Fibroblast of lung (primary cell): ENCODE data around the gene CTSZ. TPM values are rescaled to one million over a fixed set of nuclear protein-coding genes. Genes with fewer than 3 reads are reported as not detected.

Source experiments
- DNase-seq, 2 donors: peaks; one replicate each; pipeline versions ENCODE4 v3.0.0 to v3.0.0-alpha.2; 2010; ENCODE audit warnings: low read depth in 2 of 2
- H2AFZ ChIP-seq: 2 replicates; pipeline ENCODE4 v1.5.1; 2012; ENCODE audit warnings: low read length, control low read depth, inconsistent platforms
- H3K27ac ChIP-seq: 2 replicates; pipeline ENCODE4 v1.5.1; 2011; ENCODE audit warnings: low read length, control low read depth; ENCODE audit not compliant: insufficient read depth
- H3K27me3 ChIP-seq: 2 replicates; pipeline ENCODE4 v1.5.1; 2011; ENCODE audit warnings: mild to moderate bottlenecking, low read length; ENCODE audit not compliant: control insufficient read depth, insufficient read depth
- H3K36me3 ChIP-seq: 2 replicates; pipeline ENCODE4 v1.5.1; 2011; ENCODE audit warnings: low read length; ENCODE audit not compliant: control insufficient read depth, insufficient read depth
- H3K4me1 ChIP-seq: 2 replicates; pipeline ENCODE4 v1.5.1; 2011; ENCODE audit warnings: low read length; ENCODE audit not compliant: control insufficient read depth, insufficient read depth; ENCODE audit errors: extremely low read depth
- H3K4me2 ChIP-seq: 2 replicates; pipeline ENCODE4 v1.5.1; 2011; ENCODE audit warnings: low read length, control low read depth; ENCODE audit not compliant: insufficient read depth; ENCODE audit errors: extremely low read depth
- H3K4me3 ChIP-seq, 4 experiments: fragments of 200-600 bp in 1 of 4; sonication (generic) in 1 of 4; replicated peaks in 1 of 4; 2 replicates each; pipeline ENCODE4 v1.5.1; 2011 to 2016; ENCODE audit warnings: low read length in 4 of 4, low read depth in 3 of 4, mild to moderate bottlenecking in 3 of 4, control low read depth in 2 of 4, inconsistent platforms in 1 of 4, mixed read lengths in 1 of 4; ENCODE audit not compliant: insufficient read depth in 1 of 4; ENCODE audit errors: control extremely low read depth in 1 of 4
- H3K79me2 ChIP-seq: 2 replicates; pipeline ENCODE4 v1.5.1; 2012; ENCODE audit warnings: mild to moderate bottlenecking, low read length, inconsistent platforms; ENCODE audit not compliant: control insufficient read depth, insufficient read depth
- H3K9ac ChIP-seq: 2 replicates; pipeline ENCODE4 v1.5.1; 2011; ENCODE audit warnings: mild to moderate bottlenecking, low read length, control low read depth; ENCODE audit not compliant: insufficient read depth
- H3K9me3 ChIP-seq: 2 replicates; pipeline ENCODE4 v1.5.1; 2012; ENCODE audit warnings: low read depth, low read length; ENCODE audit not compliant: control insufficient read depth, insufficient read depth
- H4K20me1 ChIP-seq: 2 replicates; pipeline ENCODE4 v1.5.1; 2011; ENCODE audit warnings: low read length; ENCODE audit not compliant: control insufficient read depth, insufficient read depth; ENCODE audit errors: extremely low read depth
- EZH2 ChIP-seq: IDR thresholded peaks from 2 replicates; pipeline ENCODE4 v1.5.1; 2012; ENCODE audit warnings: low read length, control low read depth, mild to moderate bottlenecking; ENCODE audit errors: missing control alignments
- polyA plus RNA-seq, 2 donors: library from polyadenylated mRNA; depleted of rRNA in 1 of 2; stranded (reverse) in 1 of 2; unstranded in 1 of 2; fragments of >200 nt; gene quantifications; 2 replicates each; pipeline ENCODE4 v1.2.1, GENCODE V29; 2011 to 2012; ENCODE audit warnings: missing spikeins in 1 of 2
- total RNA-seq: library from RNA; depleted of rRNA; stranded (reverse); fragments of >200 nt; gene quantifications from 2 replicates; pipeline ENCODE4 v1.2.1, GENCODE V29; 2014
- TF ChIP-seq, protein P1 (sequence below), 2 donors: IDR thresholded peaks in 1 of 2; conservative IDR thresholded peaks in 1 of 2; 1 replicate in 1 of 2; 2 replicates in 1 of 2; pipeline ENCODE4 v1.5.1; 2011 to 2012; ENCODE audit warnings: low read length in 2 of 2, control low read depth in 1 of 2, inconsistent platforms in 1 of 2, low read depth in 1 of 2, mild to moderate bottlenecking in 1 of 2

The CTSZ gene
- total and polyA plus RNA-seq, 2 donors (not counting 1 experiment from before 2014, with no cell fraction given) = 201 to 250 TPM

- no peaks in the 10 kb centered on the region for H3K9me3 ChIP-seq
- H3K9ac ChIP-seq = no peak overlapping the region
- peak overlapping the region; percentile 89 for H3K27ac ChIP-seq
- H4K20me1 ChIP-seq = peaks cover 2% of the 10 kb centered on the region
- no peak for DNase-seq
- H3K4me3 ChIP-seq = peak overlapping the region; percentile 66 to 87 (median 80)
- H3K4me1 ChIP-seq = peaks cover 10% of the 10 kb centered on the region
- no peaks in the 10 kb centered on the region for H3K27me3 ChIP-seq
- peaks cover 46% of the 10 kb centered on the region for H3K79me2 ChIP-seq
- TF ChIP-seq EZH2 = no peak
- TF ChIP-seq, protein P1, sequence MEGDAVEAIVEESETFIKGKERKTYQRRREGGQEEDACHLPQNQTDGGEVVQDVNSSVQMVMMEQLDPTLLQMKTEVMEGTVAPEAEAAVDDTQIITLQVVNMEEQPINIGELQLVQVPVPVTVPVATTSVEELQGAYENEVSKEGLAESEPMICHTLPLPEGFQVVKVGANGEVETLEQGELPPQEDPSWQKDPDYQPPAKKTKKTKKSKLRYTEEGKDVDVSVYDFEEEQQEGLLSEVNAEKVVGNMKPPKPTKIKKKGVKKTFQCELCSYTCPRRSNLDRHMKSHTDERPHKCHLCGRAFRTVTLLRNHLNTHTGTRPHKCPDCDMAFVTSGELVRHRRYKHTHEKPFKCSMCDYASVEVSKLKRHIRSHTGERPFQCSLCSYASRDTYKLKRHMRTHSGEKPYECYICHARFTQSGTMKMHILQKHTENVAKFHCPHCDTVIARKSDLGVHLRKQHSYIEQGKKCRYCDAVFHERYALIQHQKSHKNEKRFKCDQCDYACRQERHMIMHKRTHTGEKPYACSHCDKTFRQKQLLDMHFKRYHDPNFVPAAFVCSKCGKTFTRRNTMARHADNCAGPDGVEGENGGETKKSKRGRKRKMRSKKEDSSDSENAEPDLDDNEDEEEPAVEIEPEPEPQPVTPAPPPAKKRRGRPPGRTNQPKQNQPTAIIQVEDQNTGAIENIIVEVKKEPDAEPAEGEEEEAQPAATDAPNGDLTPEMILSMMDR (conservative IDR thresholded peaks at IDR 0.05 in 1 of 2, IDR thresholded peaks at IDR 0.05 in 1 of 2; ENCODE audit: low read depth in 1 of 2, low read length in 2 of 2) = no peak
- H2AFZ ChIP-seq = no peak overlapping the region
- H3K36me3 ChIP-seq = no peaks in the 10 kb centered on the region
- peak overlapping the region; percentile 81 for H3K4me2 ChIP-seq
These were observed 24.0 kb upstream of the CTSZ start for GRCh38 chr20:59030911-59031563.

- Histone ChIP-seq H3K9me3 (no peaks in the 10 kb centered on the region), H3K4me3 (peak overlapping the region; percentile 2 to 57 (median 31)), H3K36me3 (peaks cover 5% of the 10 kb centered on the region), H2AFZ (no peak overlapping the region), H3K79me2 (peaks cover 53% of the 10 kb centered on the region), H3K4me2 (peak overlapping the region; percentile 83), H3K27me3 (no peaks in the 10 kb centered on the region), H3K4me1 (peaks cover 10% of the 10 kb centered on the region), H3K27ac (no peak overlapping the region), H3K9ac (no peak overlapping the region), H4K20me1 (peaks cover 2% of the 10 kb centered on the region)
- no peak for DNase-seq
- no peak for TF ChIP-seq EZH2
- TF ChIP-seq, protein P1 (conservative IDR thresholded peaks at IDR 0.05 in 1 of 2, IDR thresholded peaks at IDR 0.05 in 1 of 2; ENCODE audit: low read depth in 1 of 2, low read length in 2 of 2) = no peak
These were observed 21.8 kb upstream of the CTSZ start for GRCh38 chr20:59028812-59029211.

DNA sequence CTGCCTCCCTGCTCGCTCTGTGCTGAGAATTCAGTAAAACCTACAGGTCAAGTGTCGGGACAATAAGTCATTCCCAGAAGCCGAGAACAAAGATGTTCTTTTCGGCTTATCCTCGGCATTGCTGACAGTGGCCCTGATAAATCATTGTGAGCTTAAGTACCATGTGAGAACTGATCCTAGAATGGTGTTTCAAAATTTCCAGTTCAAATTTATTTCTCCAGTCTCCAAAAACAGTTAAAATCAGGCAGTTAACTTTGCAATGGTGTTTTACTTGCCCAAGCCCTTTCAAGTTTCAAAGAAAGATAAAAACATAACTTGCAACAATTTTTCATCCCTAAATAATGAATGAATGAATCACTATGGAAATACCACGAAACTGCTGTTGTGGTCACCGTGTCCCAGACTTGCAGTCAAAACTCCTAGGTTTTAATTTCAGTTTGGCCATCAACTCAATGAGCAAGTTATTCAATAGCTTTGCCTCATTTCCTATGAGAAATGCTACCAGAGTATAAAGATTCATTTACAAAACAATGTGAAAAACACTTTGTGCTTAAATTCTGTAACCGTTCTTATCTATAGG, 20.8 kb upstream of the CTSZ start:
- H3K27ac ChIP-seq = no peak overlapping the region

More for the DNA sequence above, 20.8 kb upstream of the CTSZ start:
- Histone ChIP-seq H2AFZ (no peak overlapping the region), H3K4me3 (peak overlapping the region in 1 of 4 experiments; percentile 11), H3K9me3 (no peaks in the 10 kb centered on the region), H3K36me3 (peaks cover 5% of the 10 kb centered on the region), H3K79me2 (peaks cover 53% of the 10 kb centered on the region), H4K20me1 (peaks cover 2% of the 10 kb centered on the region), H3K4me2 (no peak overlapping the region), H3K27me3 (no peaks in the 10 kb centered on the region), H3K4me1 (peaks cover 10% of the 10 kb centered on the region), H3K9ac (no peak overlapping the region)
- no peak for TF ChIP-seq EZH2
- TF ChIP-seq, protein P1 (conservative IDR thresholded peaks at IDR 0.05 in 1 of 2, IDR thresholded peaks at IDR 0.05 in 1 of 2; ENCODE audit: low read depth in 1 of 2, low read length in 2 of 2) = no peak
- peak; percentile 56 to 88 for DNase-seq
